GM18526 (cell line): Measurements from ENCODE around the gene AURKA.

Source experiments
- POLR2A ChIP-seq: IDR thresholded peaks from 3 replicates; pipeline ENCODE4 v1.6.1; 2011; ENCODE audit not compliant: insufficient read length; ENCODE audit errors: extremely low read depth

The AURKA gene

GRCh38 chr20:56359212-56360132 lies 32.5 kb downstream of the AURKA start:
- TF ChIP-seq POLR2A, result no peak

DNA sequence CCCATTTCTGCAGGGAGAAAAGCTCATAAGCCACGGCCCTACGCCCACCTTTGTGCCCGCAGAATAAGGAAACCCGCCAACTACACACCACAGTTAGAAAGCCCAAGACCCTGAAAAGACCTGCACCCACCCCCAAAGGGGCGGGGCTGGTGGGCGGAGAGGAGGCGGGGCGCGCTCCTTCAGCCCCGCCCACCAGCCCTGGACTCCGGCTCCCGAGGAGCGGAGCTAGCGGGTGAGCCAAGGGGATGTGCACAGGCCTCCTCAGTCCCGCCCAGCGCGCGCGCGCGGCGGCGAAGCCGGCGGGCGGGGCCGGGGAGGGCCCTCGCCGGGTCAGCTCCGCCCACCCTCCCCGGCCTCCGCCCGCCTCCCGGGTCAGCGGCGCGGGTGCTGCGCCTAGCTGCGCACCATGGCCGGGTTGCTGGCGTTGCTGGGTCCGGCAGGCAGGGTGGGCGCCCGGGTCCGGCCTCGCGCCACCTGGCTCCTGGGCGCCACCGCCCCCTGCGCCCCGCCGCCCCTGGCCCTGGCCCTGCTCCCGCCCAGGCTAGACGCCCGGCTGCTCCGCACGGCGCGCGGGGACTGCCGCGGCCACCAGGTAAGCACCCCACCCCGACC lies 33.3 kb downstream of the AURKA start, which contains the start of gene FAM210B:
FAM210B (plus strand) TSS at position 375 of the 612 bp plus-strand sequence; CDS start at position 407, 32 bp downstream.
- TF ChIP-seq POLR2A, result no peak

DNA sequence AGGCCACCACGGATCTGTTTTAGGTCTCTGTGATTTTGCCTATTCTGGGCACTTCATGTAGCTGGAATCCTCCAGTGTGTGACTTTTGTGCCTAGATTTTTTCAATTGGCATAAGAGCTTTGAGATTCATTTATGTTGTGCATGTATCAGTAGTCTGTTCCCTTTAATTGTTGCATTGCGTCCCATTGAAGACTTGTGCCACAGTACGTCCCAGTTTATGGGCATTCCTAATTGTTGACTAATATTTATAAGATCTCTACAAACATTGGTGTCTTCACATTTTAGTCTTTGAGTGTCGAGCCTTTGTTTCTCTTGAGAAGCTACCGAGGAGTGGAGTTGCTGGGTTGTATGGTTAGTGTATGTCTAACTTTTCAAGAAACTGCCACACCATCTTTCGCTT lies 33.9 kb downstream of the AURKA start:
- TF ChIP-seq POLR2A, result no peak

DNA sequence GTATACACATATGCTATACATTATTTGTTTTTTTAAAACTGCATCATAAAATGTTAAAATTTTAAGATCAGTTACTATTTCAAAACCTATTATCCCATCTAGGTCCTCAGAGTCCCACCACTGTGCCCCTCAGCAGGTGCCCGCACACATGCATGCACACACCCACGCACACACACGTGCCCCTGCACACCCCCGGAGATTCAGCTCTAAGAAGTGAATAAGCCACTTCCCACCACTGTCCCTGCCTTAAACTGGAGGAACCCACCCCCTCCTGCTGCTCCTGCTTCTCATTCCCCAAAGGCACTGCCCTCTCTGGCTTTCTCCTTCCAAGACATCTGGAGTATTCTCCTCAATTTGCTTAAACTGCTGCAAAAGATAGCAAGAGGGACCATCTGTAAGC lies 38.7 kb downstream of the AURKA start:
- TF ChIP-seq POLR2A, result no peak

DNA sequence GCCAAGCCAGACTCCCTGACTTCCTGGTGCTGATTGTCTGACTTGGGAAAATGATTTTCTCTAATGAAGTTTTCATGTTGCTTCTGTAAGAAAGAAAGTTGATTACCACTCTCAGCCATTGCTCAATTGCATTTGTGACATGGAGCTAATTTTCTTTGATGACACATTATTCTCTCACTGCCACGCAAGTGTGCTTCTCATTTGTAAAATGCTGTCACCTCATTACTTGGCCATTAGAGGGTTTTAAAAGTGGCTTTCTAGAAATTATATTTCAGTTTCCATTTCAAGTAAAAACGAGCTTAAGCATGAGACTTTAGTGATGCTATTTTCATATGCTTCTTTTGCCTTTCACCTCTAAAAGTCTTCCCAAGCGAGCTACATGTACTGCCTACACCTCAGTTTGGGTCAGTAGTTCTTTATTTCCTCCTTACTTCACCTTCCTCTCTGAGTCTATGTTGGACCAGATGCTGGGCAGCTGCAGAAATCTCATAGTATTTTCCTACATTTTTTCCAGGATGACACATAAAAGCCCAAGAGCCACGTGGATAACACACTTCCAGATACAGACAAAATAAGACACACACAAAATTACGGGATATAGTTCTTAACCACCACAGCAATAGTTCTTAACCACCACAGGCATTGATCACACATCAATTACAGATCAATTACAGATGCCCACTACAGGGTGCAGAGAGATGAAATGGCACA lies 39.5 kb downstream of the AURKA start:
- TF ChIP-seq POLR2A, result no peak

DNA sequence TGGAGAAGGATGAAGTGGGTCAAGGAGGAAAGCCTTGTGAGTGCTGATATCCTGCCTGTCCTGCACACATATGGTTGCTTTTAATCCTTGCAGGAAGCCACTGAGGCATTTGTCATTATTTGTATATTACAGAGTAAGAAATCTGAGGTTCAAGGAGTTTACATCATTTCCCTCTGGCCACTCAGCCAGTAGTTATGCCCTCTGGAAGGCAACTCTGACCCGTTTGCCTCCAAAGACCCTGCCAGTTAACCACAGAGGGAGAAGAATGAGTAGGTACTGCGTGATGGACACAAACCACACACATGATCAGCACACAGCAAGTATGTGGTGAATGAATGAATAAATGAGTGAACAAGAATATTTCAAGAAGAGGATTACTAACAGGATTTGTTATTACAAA lies 41.2 kb downstream of the AURKA start:
- no peak for TF ChIP-seq POLR2A

DNA sequence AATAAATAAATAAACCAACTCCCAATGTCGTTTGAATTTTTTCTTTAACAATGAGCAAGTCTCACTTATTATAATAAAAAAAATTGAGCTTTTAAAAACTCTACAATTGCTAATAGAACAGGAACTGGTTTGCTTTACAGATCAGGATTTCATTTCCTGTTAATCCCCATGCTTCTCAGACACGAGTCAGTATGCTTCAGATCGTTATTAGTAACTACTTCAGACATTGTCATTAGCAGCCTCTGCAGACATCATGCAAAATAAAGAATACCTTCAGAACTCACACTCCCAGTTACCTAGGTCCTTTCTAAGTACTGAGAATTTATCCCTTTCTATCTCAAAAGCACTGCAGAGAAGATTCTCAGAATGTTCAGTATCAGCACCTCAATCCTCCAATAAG lies 43.3 kb downstream of the AURKA start:
- no peak for TF ChIP-seq POLR2A

- no peak for TF ChIP-seq POLR2A
Observed at GRCh38 chr20:56348305-56348693, 43.7 kb downstream of the AURKA start.

- TF ChIP-seq POLR2A, result no peak
Observed at GRCh38 chr20:56347628-56348304, 44.2 kb downstream of the AURKA start.

GRCh38 chr20:56345911-56346310 lies 46.1 kb downstream of the AURKA start:
- no peak for TF ChIP-seq POLR2A

DNA sequence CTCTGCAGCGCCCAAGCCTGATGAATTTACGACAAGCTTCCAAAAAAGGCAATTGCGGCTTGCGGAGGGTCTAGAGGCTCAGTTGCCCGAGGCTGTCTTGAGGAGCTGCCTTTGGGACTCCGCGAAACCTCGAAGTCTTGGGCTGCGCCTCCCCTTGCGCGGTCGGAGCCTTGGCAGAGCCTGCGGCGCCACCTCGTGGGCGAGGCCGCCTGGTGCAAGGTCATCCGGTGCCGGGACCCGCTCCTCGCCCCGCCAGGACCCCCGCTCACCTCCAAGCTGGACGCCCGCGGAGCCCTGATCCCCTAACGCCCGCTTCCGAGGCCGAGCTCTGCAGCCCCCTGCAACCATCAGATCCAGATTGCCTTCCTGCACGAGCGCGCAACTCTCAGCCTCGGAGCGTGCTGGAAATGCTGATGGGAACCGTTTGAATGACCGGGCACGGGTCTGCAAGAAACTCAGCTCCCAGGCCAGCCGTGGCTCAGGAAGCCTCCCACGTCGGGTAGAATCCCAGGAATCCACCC lies 48.1 kb downstream of the AURKA start:
- no peak for TF ChIP-seq POLR2A

- no peak for TF ChIP-seq POLR2A
Observed at GRCh38 chr20:56342783-56343182, 49.2 kb downstream of the AURKA start.

DNA sequence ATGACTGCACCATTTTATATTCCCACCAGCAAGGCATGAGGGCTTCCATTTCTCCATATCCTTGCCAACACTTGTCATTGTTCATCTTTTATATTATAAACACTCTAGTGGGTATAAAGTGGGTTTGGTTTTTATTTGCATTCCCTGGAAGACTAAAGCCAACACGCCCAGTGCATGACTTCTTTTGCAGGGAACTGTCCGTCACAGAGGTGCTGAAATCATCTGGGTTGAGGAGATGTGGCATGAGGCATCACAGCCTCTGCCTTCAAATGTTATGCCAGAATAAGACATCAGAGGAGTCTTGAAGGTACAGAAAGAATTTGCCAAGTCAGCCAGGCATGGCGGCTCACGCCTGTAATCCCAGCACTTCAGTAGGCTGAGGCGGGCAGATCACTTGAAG lies 63.2 kb downstream of the AURKA start:
- no peak for TF ChIP-seq POLR2A

GRCh38 chr20:56324806-56325205 lies 67.2 kb downstream of the AURKA start:
- no peak for TF ChIP-seq POLR2A

GRCh38 chr20:56323656-56324055 lies 68.4 kb downstream of the AURKA start:
- no peak for TF ChIP-seq POLR2A
